ENCODE results near the gene TSPEAR. TPM values are rescaled to one million over a fixed set of nuclear protein-coding genes. Genes with fewer than 3 reads are reported as not detected.
A peak's percentile ranks its signal among the peaks of the same experiment; 100 is the strongest.

Gene TSPEAR
- total and polyA plus RNA-seq, 9 of the 15 experiments (the other 6 are each of a cell fraction or from before 2014, with no cell fraction given) = not detected

GRCh38 chr21:44492567-44493385 lies 218.6 kb downstream of the TSPEAR start:
- Histone ChIP-seq H4K20me1 (replicated peaks; ENCODE audit: control insufficient read depth, insufficient read depth, low read length) (no peaks in the 10 kb centered on the region; the same call in 1 of the 2 replicates), H3K9ac (ENCODE audit: insufficient read depth in 1 of 2, low read depth in 2 of 2, low read length in 2 of 2) (no peak overlapping the region), H3K27ac (ENCODE audit: extremely low read depth, low read depth, low read length) (no peak overlapping the region), H3K4me2 (ENCODE audit: insufficient read depth, low read length) (no peak overlapping the region), H3K79me2 (ENCODE audit: control insufficient read depth, insufficient read depth, low read length) (no peaks in the 10 kb centered on the region), H3K4me1 (replicated peaks in 1 of 2; ENCODE audit: control insufficient read depth in 2 of 2, insufficient read depth in 2 of 2, low read length in 2 of 2) (0 out of 5 replicates have a peak, but pooled peaks cover 0 to 2% of the 10 kb centered on the region in 2 experiments), H3K36me3 (ENCODE audit: control insufficient read depth, insufficient read depth, low read length) (no peaks in the 10 kb centered on the region), H2AFZ (ENCODE audit: low read depth, low read length) (no peak overlapping the region), H3K9me3 (replicated peaks; ENCODE audit: control insufficient read depth, insufficient read depth, low read depth, low read length) (no peaks in the 10 kb centered on the region), H3K9me1 (ENCODE audit: control insufficient read depth, insufficient read depth, low read length) (no peaks in the 10 kb centered on the region), H3K27me3 (ENCODE audit: control insufficient read depth in 2 of 2, insufficient read depth in 2 of 2, low read length in 2 of 2) (peaks cover 43 to 70% of the 10 kb centered on the region in 2 experiments), H3K4me3 (no peak overlapping the region)
- TF ChIP-seq ZNF140 (CRISPR knock-in tag; IDR thresholded peaks at IDR 0.05) (no peak), JUND (IDR thresholded peaks at IDR 0.05; ENCODE audit: borderline replicate concordance, low read depth, low read length) (no peak), JUND (tag; IDR thresholded peaks at IDR 0.05; ENCODE audit: borderline replicate concordance, low read depth, low read length) (no peak), ZBTB2 (IDR thresholded peaks at IDR 0.05) (no peak), TRIM28 (IDR thresholded peaks at IDR 0.05) (peak; percentile 72; the same call in 1 of the 2 replicates), FOXJ2 (tag; IDR thresholded peaks at IDR 0.05) (no peak), ZNF23 (CRISPR knock-in tag; IDR thresholded peaks at IDR 0.05) (no peak), TOE1 (IDR thresholded peaks at IDR 0.05; ENCODE audit: borderline replicate concordance) (no peak), TOE1 (CRISPR knock-in tag; IDR thresholded peaks at IDR 0.05; ENCODE audit: borderline replicate concordance, low read depth) (no peak), ZNF511 (CRISPR knock-in tag; IDR thresholded peaks at IDR 0.05) (no peak), ZNF280A (IDR thresholded peaks at IDR 0.05; ENCODE audit: low read depth, partially characterized antibody) (peak; percentile 21), EP300 (IDR thresholded peaks at IDR 0.05; ENCODE audit: low read length) (no peak), ZNF431 (CRISPR knock-in tag; IDR thresholded peaks at IDR 0.05) (no peak), HSF4 (CRISPR knock-in tag; IDR thresholded peaks at IDR 0.05; ENCODE audit: borderline replicate concordance) (no peak), RB1 (IDR thresholded peaks at IDR 0.05; ENCODE audit: low read depth) (no peak), NFRKB (IDR thresholded peaks at IDR 0.05; ENCODE audit: low read depth) (no peak)
- DNase-seq (ENCODE audit: extremely low read depth in 1 of 4, low spot score in 3 of 4) = no peak
- FAIRE-seq = no peak
- no TSS peak for BruUV-seq (replicated peaks)
- in situ Hi-C loops (cut with MboI) (no loop called here), intact Hi-C loops (cut with micrococcal nuclease) (no loop called here)
- ATAC-seq = no peak
- POLR2A ChIA-PET = no interaction called here
- under 1% methylated on average over 9 of the region's 9 CpGs for WGBS (ENCODE audit: insufficient coverage, low coverage, missing lambda C conversion rate)
- CTCF ChIA-PET (ENCODE audit: low intra/inter-chr PET ratio) = no interaction called here
